Astrocyte (in vitro differentiated cells and primary cell): ENCODE results near the gene GRIK3. TPM values are rescaled to one million over a fixed set of nuclear protein-coding genes. Genes with fewer than 3 reads are reported as not detected.

Experiments used
- DNase-seq: peaks from one replicate; pipeline ENCODE4 v3.0.0-alpha.2; 2010; ENCODE audit warnings: low read depth
- FAIRE-seq: peaks from 2 replicates; lab custom pipeline; 2011; peaks lifted over from hg19 to GRCh38; lab: Jason Lieb, UNC
- H2AFZ ChIP-seq: 2 replicates; pipeline ENCODE4 v1.6.0; 2012; ENCODE audit warnings: low read depth, low read length, inconsistent platforms
- H3K27ac ChIP-seq: 2 replicates; pipeline ENCODE4 v1.5.1; 2011; ENCODE audit warnings: low read depth, low read length, inconsistent platforms
- H3K27me3 ChIP-seq: 2 replicates; pipeline ENCODE4 v1.6.0; 2011; ENCODE audit warnings: low read length, inconsistent platforms; ENCODE audit not compliant: insufficient read depth
- H3K36me3 ChIP-seq: 2 replicates; pipeline ENCODE4 v1.5.1; 2011; ENCODE audit warnings: low read length, inconsistent platforms; ENCODE audit not compliant: insufficient read depth
- H3K4me1 ChIP-seq: 2 replicates; pipeline ENCODE4 v1.5.1; 2011; ENCODE audit warnings: low read length, inconsistent platforms; ENCODE audit not compliant: insufficient read depth
- H3K4me2 ChIP-seq: 2 replicates; pipeline ENCODE4 v1.6.0; 2012; ENCODE audit warnings: low read length, inconsistent platforms
- H3K4me3 ChIP-seq: 2 replicates; pipeline ENCODE4 v1.5.1; 2011; ENCODE audit warnings: low read depth, mild to moderate bottlenecking, low read length, inconsistent platforms; ENCODE audit not compliant: insufficient read depth
- H3K79me2 ChIP-seq: 2 replicates; pipeline ENCODE4 v1.6.0; 2012; ENCODE audit warnings: mild to moderate bottlenecking, low read length, inconsistent platforms; ENCODE audit not compliant: insufficient read depth
- H3K9ac ChIP-seq: 2 replicates; pipeline ENCODE4 v1.6.0; 2012; ENCODE audit warnings: mild to moderate bottlenecking, low read length, inconsistent platforms
- H3K9me3 ChIP-seq: 2 replicates; pipeline ENCODE4 v1.5.1; 2012; ENCODE audit warnings: low read depth, mild to moderate bottlenecking, low read length, inconsistent platforms; ENCODE audit not compliant: insufficient read depth
- H4K20me1 ChIP-seq: 2 replicates; pipeline ENCODE4 v1.6.0; 2012; ENCODE audit warnings: low read length, inconsistent platforms; ENCODE audit not compliant: insufficient read depth
- H3K27ac Mint-ChIP-seq: one replicate; pipeline ENCODE4 v1.8.0; 2021; ENCODE audit warnings: mild to moderate bottlenecking, mixed read lengths; ENCODE audit not compliant: unreplicated experiment
- H3K27me3 Mint-ChIP-seq: one replicate; pipeline ENCODE4 v1.8.0; 2021; ENCODE audit warnings: low read depth, mixed read lengths; ENCODE audit not compliant: unreplicated experiment
- H3K36me3 Mint-ChIP-seq: one replicate; pipeline ENCODE4 v1.8.0; 2021; ENCODE audit warnings: low read depth, mixed read lengths; ENCODE audit not compliant: unreplicated experiment
- H3K4me1 Mint-ChIP-seq: one replicate; pipeline ENCODE4 v1.8.0; 2021; ENCODE audit warnings: low read depth, mixed read lengths; ENCODE audit not compliant: unreplicated experiment
- H3K4me3 Mint-ChIP-seq: one replicate; pipeline ENCODE4 v1.8.0; 2021; ENCODE audit warnings: mild to moderate bottlenecking, moderate library complexity, mixed read lengths; ENCODE audit not compliant: unreplicated experiment
- H3K9me3 Mint-ChIP-seq: one replicate; pipeline ENCODE4 v1.8.0; 2021; ENCODE audit warnings: mild to moderate bottlenecking, mixed read lengths; ENCODE audit not compliant: unreplicated experiment
- EZH2 ChIP-seq: IDR thresholded peaks from 2 replicates; pipeline ENCODE4 v1.6.1; 2012; ENCODE audit warnings: mild to moderate bottlenecking, low read length, inconsistent platforms; ENCODE audit not compliant: insufficient read depth
- total RNA-seq: library from RNA; stranded (reverse); gene quantifications from 2 replicates; pipeline ENCODE4 v1.2.1, GENCODE V29; 2021
- TF ChIP-seq, protein P1 (sequence below): IDR thresholded peaks from 2 replicates; pipeline ENCODE4 v1.5.1; 2011; ENCODE audit warnings: low read depth, mild to moderate bottlenecking, inconsistent platforms, low read length, moderate library complexity; ENCODE audit not compliant: insufficient read depth

The GRIK3 gene
- total RNA-seq, 1 donor from 2014 or later = 0.16 TPM

DNA sequence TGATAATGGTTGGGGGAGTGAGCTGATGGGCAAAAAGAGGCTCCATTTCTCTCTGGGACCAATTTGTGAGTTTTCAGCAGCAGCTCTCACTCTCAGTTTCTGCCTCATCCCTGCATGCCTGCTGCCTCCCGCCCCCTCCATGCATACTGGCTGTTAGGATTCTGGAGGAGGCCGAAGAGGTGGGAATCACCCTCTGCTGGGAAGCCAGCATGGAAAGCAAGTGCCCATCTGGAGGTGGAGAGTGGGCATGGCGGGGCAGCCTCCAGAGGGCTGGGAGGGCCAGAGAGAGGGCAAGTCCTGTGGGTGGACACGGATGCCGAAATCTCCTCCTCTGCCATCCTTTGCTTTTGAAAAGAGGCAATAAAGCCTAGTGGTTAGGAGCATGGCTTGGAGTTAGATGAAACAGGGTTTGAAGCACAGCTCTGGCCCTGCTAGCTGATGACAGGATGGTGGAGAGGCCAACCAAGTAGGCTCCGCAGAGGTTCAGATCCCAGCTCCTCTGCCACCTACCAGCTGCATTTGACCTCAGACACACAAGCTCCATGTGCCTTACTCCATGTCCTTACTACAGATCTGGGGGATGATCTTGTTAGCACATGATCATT is 113.4 kb downstream of the GRIK3 start:
- Histone ChIP-seq H3K27me3 (no peaks in the 10 kb centered on the region), H3K27ac (no peak overlapping the region), H3K36me3 (no peaks in the 10 kb centered on the region), H3K4me3 (no peak overlapping the region), H3K79me2 (no peaks in the 10 kb centered on the region), H4K20me1 (no peaks in the 10 kb centered on the region), H3K9ac (no peak overlapping the region), H2AFZ (no peak overlapping the region), H3K9me3 (no peaks in the 10 kb centered on the region), H3K4me2 (no peak overlapping the region), H3K4me1 (no peaks in the 10 kb centered on the region)
- Mint-ChIP-seq H3K27me3 (peaks cover 50% of the 10 kb centered on the region), H3K27ac (no peak overlapping the region), H3K4me1 (no peaks in the 10 kb centered on the region), H3K4me3 (no peak overlapping the region), H3K9me3 (peaks cover 2% of the 10 kb centered on the region), H3K36me3 (no peaks in the 10 kb centered on the region)
- FAIRE-seq = no peak
- DNase-seq = no peak
- TF ChIP-seq, protein P1, sequence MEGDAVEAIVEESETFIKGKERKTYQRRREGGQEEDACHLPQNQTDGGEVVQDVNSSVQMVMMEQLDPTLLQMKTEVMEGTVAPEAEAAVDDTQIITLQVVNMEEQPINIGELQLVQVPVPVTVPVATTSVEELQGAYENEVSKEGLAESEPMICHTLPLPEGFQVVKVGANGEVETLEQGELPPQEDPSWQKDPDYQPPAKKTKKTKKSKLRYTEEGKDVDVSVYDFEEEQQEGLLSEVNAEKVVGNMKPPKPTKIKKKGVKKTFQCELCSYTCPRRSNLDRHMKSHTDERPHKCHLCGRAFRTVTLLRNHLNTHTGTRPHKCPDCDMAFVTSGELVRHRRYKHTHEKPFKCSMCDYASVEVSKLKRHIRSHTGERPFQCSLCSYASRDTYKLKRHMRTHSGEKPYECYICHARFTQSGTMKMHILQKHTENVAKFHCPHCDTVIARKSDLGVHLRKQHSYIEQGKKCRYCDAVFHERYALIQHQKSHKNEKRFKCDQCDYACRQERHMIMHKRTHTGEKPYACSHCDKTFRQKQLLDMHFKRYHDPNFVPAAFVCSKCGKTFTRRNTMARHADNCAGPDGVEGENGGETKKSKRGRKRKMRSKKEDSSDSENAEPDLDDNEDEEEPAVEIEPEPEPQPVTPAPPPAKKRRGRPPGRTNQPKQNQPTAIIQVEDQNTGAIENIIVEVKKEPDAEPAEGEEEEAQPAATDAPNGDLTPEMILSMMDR = no peak
- no peak for TF ChIP-seq EZH2

DNA sequence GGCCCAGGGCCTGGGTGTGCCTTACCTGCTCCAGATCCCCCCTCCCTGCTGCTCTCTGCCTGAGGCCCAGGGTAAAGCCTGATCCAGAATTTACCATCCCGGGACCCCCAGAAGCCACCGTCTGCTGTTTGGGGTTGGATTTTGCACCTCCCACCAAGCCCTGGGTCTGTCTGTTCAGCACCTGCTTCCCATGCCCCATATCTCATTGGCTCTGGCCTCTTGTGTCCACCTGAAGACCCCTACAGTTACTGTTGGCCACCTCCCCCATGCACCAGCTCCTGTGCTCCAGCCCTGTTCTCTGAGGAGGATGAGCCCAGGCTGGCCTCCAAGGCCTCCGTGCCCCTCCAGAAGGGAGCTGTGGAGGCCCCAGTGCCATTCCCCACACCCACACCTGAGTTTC is 113.9 kb downstream of the GRIK3 start:
- H3K79me2 ChIP-seq = no peaks in the 10 kb centered on the region
- Mint-ChIP-seq H3K27ac (no peak overlapping the region), H3K27me3 (peaks cover 54% of the 10 kb centered on the region), H3K36me3 (no peaks in the 10 kb centered on the region), H3K9me3 (peaks cover 2% of the 10 kb centered on the region), H3K4me1 (no peaks in the 10 kb centered on the region), H3K4me3 (no peak overlapping the region)
- no peaks in the 10 kb centered on the region for H3K36me3 ChIP-seq
- no peaks in the 10 kb centered on the region for H3K9me3 ChIP-seq
- H3K27ac ChIP-seq = no peak overlapping the region
- H3K4me1 ChIP-seq = no peaks in the 10 kb centered on the region
- FAIRE-seq (no peak), DNase-seq (no peak)
- H4K20me1 ChIP-seq = no peaks in the 10 kb centered on the region
- H2AFZ ChIP-seq = no peak overlapping the region
- no peak overlapping the region for H3K9ac ChIP-seq
- H3K4me2 ChIP-seq = no peak overlapping the region
- TF ChIP-seq EZH2 = no peak
- no peaks in the 10 kb centered on the region for H3K27me3 ChIP-seq
- H3K4me3 ChIP-seq = no peak overlapping the region

DNA sequence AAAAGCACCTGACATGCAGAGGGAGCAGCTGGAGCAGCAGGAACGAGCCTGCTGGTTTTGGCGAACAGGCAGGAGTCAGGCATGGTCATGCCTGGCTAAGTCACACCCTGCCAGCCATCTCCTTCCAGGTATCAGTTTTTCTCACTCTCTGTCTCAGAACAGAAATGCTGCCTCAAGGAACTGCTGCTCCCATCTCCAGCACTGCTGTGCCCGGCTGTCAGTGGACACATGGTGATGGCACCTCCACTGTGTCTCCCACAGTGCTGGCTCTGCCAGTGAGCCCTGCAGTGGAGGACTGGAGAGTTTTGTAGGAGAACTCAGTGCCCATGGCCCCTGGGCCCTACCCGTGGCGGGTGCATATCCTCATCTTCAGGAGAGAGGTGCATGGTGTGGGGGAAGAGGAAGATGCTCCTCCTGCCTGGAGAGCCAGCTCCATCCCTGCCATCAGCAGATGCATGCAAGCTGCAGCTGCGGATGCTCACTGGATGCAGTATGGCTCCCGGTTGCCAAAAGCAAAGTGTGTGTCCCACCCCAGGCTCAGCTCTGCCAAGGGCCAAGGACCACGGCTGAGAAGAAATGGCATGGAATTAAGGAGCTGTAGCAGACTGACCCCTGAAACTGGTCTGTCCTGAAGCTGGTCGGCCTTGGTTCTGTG is 114.7 kb downstream of the GRIK3 start:
- Histone ChIP-seq H4K20me1 (no peaks in the 10 kb centered on the region), H3K4me1 (no peaks in the 10 kb centered on the region), H3K79me2 (no peaks in the 10 kb centered on the region), H3K36me3 (no peaks in the 10 kb centered on the region), H3K9me3 (no peaks in the 10 kb centered on the region), H3K27me3 (no peaks in the 10 kb centered on the region), H3K27ac (no peak overlapping the region), H2AFZ (no peak overlapping the region), H3K4me3 (no peak overlapping the region), H3K4me2 (no peak overlapping the region), H3K9ac (no peak overlapping the region)
- H3K27ac Mint-ChIP-seq = no peak overlapping the region
- peaks cover 62% of the 10 kb centered on the region for H3K27me3 Mint-ChIP-seq
- H3K4me3 Mint-ChIP-seq = no peak overlapping the region
- no peak for TF ChIP-seq EZH2
- TF ChIP-seq, protein P1 = no peak
- no peaks in the 10 kb centered on the region for H3K4me1 Mint-ChIP-seq
- FAIRE-seq = no peak
- H3K9me3 Mint-ChIP-seq = peaks cover 2% of the 10 kb centered on the region
- no peaks in the 10 kb centered on the region for H3K36me3 Mint-ChIP-seq
- DNase-seq = no peak
